HG03442 (cell line): ENCODE data around the gene ANTKMT.
"Not testable (repeated sequence)": the region's sequence is repeated elsewhere in the genome, so short reads cannot be mapped to it uniquely, and the experiment has no call there.

Experiments
- ATAC-seq: cut with Tn5 transposase; IDR thresholded peaks from one replicate; pipeline ENCODE4 v1.9.1; 2021; ENCODE audit warnings: mild to moderate bottlenecking, moderate library complexity; ENCODE audit not compliant: unreplicated experiment

ANTKMT gene

DNA sequence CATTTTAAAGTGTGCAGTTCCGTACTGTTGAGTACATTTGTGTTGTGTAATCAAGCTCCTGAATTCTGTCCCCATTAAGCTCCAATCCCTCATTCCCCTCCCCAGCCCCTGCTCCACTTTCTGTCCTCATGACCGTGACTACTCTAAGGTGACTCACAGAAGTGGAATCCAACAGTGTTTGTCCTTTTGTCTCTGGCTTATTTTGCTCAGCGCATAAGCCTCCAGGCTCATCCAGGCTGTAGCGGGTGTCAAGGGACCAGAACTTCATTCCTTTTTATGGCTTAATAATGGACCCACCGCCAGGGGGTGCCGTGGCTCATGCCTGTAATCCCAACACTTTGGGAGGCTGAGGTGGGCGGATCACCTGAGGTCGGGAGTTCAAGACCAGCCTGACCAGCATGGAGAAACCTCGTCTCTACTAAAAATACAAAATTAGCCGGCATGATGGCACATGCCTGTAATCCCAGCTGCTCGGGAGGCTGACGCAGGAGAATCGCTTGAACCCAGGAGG is 8.2 kb upstream of the ANTKMT start:
- ATAC-seq: not testable (repeated sequence)

- no peak for ATAC-seq
These were observed 6.9 kb upstream of the ANTKMT start for GRCh38 chr16:714079-714478.

DNA sequence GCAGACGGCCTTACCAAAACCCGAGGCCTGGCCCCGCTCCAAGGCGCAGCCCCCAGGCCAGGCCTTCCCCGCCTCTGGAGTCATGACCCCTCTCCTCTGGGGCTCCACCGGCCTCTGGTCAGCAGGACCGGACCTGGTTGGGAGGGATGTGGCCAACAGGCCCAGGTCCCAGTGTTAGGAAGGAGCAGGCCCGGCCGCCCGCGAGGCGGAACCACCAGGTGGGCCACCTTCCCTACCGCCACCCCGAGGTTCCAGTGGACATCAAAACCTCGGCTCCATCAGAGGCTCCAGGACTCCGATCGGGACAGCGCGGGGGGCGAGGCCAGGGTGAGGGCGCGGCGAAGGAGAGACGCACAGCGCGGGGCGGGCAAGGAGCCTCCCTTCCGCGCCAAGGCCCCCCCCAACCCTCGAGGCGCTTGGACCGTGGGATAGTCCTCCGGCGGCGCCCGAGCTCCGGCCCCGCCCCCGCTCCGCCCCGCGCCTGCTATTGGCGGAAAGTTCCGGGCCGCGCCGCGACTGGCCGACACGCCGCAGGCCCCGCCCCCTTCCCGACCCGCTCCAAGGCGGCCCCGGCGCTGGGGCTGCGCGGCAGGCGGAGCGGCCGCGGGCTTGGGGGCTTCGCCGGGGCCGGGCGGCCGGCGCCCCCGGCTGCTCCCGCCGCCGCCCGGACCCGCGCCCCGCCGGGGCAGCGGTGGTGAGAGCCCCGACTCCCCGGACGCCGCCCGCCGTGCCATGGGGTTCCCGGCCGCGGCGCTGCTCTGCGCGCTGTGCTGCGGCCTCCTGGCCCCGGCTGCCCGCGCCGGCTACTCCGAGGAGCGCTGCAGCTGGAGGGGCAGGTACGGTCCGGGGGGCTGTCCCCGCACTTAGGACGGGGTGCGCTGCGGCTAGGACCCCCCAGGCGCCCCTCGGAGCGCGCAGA is 6.1 kb upstream of the ANTKMT start, which contains the start of gene METRN:
TSS of gene METRN (plus strand) at position 561 of the 919 bp plus-strand sequence. CDS start at position 733, 172 bp downstream.
- peak; percentile 61 for ATAC-seq

- peak; percentile 23 for ATAC-seq
These were observed 5.3 kb upstream of the ANTKMT start for GRCh38 chr16:715477-716199.

DNA sequence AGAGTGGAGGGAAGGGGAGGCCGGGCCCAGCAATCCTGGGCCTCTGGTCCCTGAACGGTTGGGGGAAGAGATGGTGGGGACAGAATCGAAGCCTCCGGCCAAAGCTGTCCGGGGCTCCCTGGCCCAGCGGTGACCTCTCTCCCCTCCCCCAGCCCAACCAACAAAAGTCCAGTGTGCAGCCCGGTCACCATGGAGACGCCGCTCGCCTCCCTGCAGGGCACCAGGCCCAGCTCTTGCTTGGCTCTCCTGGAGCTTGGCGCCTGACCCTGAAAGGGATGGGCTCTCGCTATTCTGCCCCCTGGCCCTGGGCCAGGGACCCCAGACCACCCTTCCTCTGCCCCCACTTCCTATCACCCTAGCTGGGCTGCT is 4.8 kb upstream of the ANTKMT start:
- no peak for ATAC-seq

DNA sequence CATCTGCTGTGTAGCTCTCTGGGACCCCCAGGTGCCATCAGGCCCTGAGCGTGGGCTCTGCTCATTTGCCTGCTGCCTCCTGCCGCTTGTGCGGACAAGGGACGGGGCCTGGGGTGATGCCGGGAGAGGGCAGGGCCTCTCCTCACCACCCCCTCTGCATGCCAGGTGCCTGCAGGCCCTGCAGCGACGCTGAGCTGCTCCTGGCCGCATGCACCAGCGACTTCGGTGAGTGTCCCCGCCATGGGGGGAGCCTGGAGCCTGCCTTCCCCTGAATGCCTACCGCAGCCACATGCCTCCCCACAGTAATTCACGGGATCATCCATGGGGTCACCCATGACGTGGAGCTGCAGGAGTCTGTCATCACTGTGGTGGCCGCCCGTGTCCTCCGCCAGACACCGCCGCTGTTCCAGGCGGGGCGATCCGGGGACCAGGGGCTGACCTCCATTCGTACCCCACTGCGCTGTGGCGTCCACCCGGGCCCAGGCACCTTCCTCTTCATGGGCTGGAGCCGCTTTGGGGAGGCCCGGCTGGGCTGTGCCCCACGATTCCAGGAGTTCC is 4.1 kb upstream of the ANTKMT start:
- ATAC-seq: no peak

DNA sequence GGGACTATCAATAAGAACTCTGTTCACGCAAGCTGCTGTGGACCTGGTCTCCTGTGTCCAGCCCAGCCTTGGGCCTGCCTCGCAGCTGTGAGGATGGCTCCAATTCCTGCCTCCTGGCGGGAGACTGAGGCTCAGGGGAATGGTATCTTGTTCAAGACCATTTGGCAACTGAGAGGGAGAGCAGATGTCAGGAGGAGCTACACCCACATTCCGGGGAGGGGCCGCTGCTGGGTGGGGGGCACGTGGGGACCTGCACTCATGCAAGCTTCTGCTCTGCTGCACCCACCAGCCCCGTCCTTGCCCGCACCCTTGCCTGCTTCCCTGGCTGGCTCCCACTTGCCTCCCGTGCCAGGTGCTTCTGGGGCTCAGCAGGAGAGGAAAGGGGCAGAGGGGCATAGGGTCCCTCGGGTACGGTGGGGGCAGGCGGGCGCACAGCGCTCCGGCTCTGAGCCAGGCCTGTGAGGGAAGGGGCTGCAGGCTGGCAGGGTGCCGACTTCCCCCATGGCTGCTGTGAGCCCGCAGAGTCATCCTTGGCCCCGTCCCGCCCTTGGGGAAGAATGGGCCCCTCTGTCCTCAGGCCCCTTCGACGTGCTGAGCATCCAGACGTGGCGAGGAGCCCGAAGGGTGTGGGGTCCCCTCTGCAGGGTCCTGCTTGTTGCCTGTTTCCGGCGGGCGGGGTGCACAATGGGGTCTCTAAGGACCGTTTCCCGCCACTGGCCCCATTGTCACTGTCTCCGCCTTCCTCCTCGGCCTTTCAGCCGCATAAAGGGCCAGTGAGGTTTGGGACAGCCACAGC is 3.3 kb upstream of the ANTKMT start:
- no peak for ATAC-seq

GRCh38 chr16:718389-718788 is 2.6 kb upstream of the ANTKMT start:
- ATAC-seq: no peak

DNA sequence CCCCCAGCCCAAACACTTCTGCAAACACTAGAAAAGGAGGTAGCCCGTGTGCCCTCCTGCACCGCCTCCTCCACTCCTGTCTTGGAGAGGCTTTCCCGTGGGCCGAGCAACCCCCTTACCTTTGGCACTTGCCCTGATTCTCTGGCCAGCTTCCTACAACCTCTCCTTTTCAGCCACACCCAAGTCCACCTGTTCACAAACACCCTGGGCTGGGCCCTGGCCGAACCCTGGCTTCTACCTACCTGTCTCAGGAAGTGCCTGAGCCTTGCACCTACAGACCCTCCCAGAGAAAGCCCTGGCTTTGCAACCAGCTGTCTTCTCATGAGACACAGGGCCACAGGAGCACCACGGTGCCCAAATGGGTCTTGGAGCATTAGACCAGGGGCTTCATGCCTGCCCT is 2.0 kb upstream of the ANTKMT start:
- ATAC-seq: no peak

- no peak for ATAC-seq
These were observed 1.0 kb upstream of the ANTKMT start for GRCh38 chr16:719815-720446.

GRCh38 chr16:720447-720989 is 428 bp upstream of the ANTKMT start:
- ATAC-seq: peak; percentile 18

- ATAC-seq: no peak
These were observed 1.0 kb downstream of the ANTKMT start for GRCh38 chr16:721765-722540.

DNA sequence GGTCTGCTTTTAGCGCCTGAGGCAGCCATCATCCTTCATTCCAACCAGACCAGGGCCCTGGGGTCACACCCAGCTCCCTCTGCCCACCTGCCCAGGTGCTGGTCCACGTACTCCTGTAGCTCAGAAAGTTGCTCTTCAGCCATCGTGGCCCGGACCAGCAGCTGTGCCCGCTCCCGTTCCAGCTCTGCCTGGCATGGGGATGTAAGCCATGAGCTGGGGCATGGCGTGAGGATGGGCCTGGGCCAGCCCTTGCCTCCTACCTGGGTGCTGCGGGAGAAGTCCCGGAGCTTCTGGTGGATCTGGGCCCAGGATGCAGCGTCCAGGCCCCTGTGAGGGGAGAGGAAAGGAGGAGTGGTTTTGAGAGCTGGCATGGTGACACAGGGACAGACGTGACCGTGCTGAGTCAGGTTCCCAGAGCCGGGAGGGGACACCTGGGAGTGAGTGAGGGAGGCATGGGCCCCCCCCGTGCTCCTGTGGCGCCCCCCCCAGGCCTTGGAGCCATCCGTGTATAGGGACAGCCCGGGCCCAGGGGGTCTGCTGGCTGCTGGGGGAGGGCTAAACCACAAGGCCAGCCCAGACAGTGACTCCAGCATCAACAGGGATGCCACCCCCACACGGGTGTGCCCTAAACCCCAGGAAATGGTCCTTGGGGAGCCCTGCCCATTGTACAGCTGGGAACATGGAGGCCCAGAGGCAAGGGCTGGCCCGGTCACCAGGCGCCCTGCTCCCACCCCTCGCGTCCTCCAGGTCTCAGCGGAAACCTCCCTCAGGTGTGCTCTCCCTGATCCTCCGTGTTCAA is 2.1 kb downstream of the ANTKMT start:
- ATAC-seq: no peak

DNA sequence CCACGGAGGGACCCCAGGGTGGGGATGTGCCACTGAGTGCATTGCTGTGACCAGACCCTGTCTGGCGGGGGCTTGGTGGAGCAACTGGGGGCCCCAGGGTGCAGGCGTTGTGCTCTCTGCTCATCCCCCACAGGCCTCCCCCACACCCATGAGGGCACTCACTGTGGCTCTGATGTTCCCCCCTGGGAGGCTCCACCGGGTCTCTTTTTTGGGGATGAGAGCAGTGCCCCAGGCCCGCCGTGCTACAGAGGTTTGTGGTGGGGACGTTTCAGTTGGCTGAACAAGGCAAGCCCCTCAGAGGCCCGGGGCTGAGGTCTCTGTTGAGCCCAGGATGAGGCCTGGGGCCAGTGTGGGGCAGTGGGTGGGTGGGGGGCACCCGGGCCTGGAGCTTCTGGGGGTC is 2.7 kb downstream of the ANTKMT start:
- ATAC-seq: no peak

- ATAC-seq: no peak
These were observed 3.5 kb downstream of the ANTKMT start for GRCh38 chr16:724188-725040.

DNA sequence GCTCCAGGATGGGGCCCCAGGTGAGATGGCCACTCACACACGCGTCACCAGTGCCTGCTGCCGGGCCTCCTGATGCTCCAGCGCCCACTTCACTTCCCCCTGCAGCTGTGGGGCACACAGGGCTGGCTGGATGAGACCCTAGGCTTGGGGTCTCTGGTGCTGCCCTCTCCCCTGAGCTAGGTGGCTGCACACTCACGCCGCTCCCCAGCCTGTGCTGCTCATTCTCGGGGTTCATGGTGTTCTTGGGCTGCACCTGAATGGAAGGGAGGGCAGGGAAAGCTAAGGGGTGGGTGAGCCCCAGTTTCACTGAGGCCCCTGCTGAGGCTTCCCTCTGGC is 4.1 kb downstream of the ANTKMT start:
- no peak for ATAC-seq

DNA sequence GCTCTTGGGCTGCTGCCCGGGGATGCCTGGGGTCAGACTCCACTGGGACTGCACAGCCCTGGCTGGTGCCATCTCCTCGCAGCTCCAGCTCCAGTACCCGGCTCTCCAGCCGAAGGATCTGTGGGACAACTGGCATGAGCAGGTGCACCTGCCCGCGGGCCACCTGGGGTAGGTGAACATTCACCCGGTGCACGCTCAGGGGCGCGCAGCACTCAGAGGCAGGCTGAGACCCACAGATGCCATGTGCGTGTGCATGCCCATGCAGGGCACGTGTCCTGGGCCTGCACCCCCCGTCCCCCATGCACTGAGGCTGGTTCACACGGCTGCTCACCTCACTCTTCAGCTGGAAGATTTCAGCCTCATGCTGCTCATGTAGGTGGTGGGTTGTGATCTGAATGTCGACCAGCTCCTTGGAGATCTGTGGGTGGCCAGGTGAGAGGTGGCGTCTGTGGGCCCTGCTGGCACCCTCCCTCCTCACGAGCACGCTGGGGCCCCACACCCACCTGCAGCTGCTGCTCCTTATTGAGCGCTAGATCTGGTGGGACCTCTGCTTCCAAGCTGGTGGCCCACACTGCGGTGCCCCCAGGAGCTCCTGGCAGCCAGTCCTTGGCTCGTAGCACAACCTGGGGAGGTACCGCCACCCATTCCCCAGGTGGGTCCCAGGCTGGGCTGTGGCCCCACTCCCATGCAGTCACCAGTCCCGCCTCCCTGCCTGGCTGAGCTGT is 4.7 kb downstream of the ANTKMT start:
- ATAC-seq: no peak
